Astrocyte (in vitro differentiated cells and primary cell): Measurements from ENCODE around the gene PBX1. TPM values are rescaled to one million over a fixed set of nuclear protein-coding genes. Genes with fewer than 3 reads are reported as not detected.

ENCODE experiments used
- DNase-seq: peaks from one replicate; pipeline ENCODE4 v3.0.0-alpha.2; 2010; ENCODE audit warnings: low read depth
- FAIRE-seq: peaks from 2 replicates; lab custom pipeline; 2011; peaks lifted over from hg19 to GRCh38; lab: Jason Lieb, UNC
- H2AFZ ChIP-seq: 2 replicates; pipeline ENCODE4 v1.6.0; 2012; ENCODE audit warnings: low read depth, low read length, inconsistent platforms
- H3K27ac ChIP-seq: 2 replicates; pipeline ENCODE4 v1.5.1; 2011; ENCODE audit warnings: low read depth, low read length, inconsistent platforms
- H3K27me3 ChIP-seq: 2 replicates; pipeline ENCODE4 v1.6.0; 2011; ENCODE audit warnings: low read length, inconsistent platforms; ENCODE audit not compliant: insufficient read depth
- H3K36me3 ChIP-seq: 2 replicates; pipeline ENCODE4 v1.5.1; 2011; ENCODE audit warnings: low read length, inconsistent platforms; ENCODE audit not compliant: insufficient read depth
- H3K4me1 ChIP-seq: 2 replicates; pipeline ENCODE4 v1.5.1; 2011; ENCODE audit warnings: low read length, inconsistent platforms; ENCODE audit not compliant: insufficient read depth
- H3K4me2 ChIP-seq: 2 replicates; pipeline ENCODE4 v1.6.0; 2012; ENCODE audit warnings: low read length, inconsistent platforms
- H3K4me3 ChIP-seq: 2 replicates; pipeline ENCODE4 v1.5.1; 2011; ENCODE audit warnings: low read depth, mild to moderate bottlenecking, low read length, inconsistent platforms; ENCODE audit not compliant: insufficient read depth
- H3K79me2 ChIP-seq: 2 replicates; pipeline ENCODE4 v1.6.0; 2012; ENCODE audit warnings: mild to moderate bottlenecking, low read length, inconsistent platforms; ENCODE audit not compliant: insufficient read depth
- H3K9ac ChIP-seq: 2 replicates; pipeline ENCODE4 v1.6.0; 2012; ENCODE audit warnings: mild to moderate bottlenecking, low read length, inconsistent platforms
- H3K9me3 ChIP-seq: 2 replicates; pipeline ENCODE4 v1.5.1; 2012; ENCODE audit warnings: low read depth, mild to moderate bottlenecking, low read length, inconsistent platforms; ENCODE audit not compliant: insufficient read depth
- H4K20me1 ChIP-seq: 2 replicates; pipeline ENCODE4 v1.6.0; 2012; ENCODE audit warnings: low read length, inconsistent platforms; ENCODE audit not compliant: insufficient read depth
- H3K27ac Mint-ChIP-seq: one replicate; pipeline ENCODE4 v1.8.0; 2021; ENCODE audit warnings: mild to moderate bottlenecking, mixed read lengths; ENCODE audit not compliant: unreplicated experiment
- H3K27me3 Mint-ChIP-seq: one replicate; pipeline ENCODE4 v1.8.0; 2021; ENCODE audit warnings: low read depth, mixed read lengths; ENCODE audit not compliant: unreplicated experiment
- H3K36me3 Mint-ChIP-seq: one replicate; pipeline ENCODE4 v1.8.0; 2021; ENCODE audit warnings: low read depth, mixed read lengths; ENCODE audit not compliant: unreplicated experiment
- H3K4me1 Mint-ChIP-seq: one replicate; pipeline ENCODE4 v1.8.0; 2021; ENCODE audit warnings: low read depth, mixed read lengths; ENCODE audit not compliant: unreplicated experiment
- H3K4me3 Mint-ChIP-seq: one replicate; pipeline ENCODE4 v1.8.0; 2021; ENCODE audit warnings: mild to moderate bottlenecking, moderate library complexity, mixed read lengths; ENCODE audit not compliant: unreplicated experiment
- H3K9me3 Mint-ChIP-seq: one replicate; pipeline ENCODE4 v1.8.0; 2021; ENCODE audit warnings: mild to moderate bottlenecking, mixed read lengths; ENCODE audit not compliant: unreplicated experiment
- EZH2 ChIP-seq: IDR thresholded peaks from 2 replicates; pipeline ENCODE4 v1.6.1; 2012; ENCODE audit warnings: mild to moderate bottlenecking, low read length, inconsistent platforms; ENCODE audit not compliant: insufficient read depth
- total RNA-seq: library from RNA; stranded (reverse); gene quantifications from 2 replicates; pipeline ENCODE4 v1.2.1, GENCODE V29; 2021
- TF ChIP-seq, protein P1 (sequence below): IDR thresholded peaks from 2 replicates; pipeline ENCODE4 v1.5.1; 2011; ENCODE audit warnings: low read depth, mild to moderate bottlenecking, inconsistent platforms, low read length, moderate library complexity; ENCODE audit not compliant: insufficient read depth

Gene PBX1
- total RNA-seq, 1 donor from 2014 or later: 37.2 TPM

DNA sequence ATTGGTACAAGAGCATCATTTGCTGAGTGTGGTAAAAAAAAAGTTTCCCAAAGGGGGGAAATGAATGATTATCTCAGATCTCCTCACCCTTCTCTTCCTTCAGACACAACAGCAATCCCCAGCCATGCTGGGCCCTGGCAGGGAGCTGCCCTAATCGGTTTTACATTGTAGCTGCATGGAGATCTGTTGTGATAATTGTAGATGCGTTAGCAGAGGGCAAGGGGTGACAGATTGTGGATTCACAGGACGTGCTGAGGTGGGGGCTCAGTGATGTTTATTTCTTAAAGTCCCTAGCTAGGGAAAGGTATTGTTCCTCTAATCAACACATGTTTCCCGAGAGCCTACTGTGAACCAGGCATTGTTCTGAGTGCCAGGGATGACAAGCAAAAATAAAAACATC, 304.1 kb downstream of the PBX1 start:
- H3K4me3 Mint-ChIP-seq: no peak overlapping the region
- peaks cover 4% of the 10 kb centered on the region for H3K4me1 Mint-ChIP-seq
- FAIRE-seq: no peak

DNA sequence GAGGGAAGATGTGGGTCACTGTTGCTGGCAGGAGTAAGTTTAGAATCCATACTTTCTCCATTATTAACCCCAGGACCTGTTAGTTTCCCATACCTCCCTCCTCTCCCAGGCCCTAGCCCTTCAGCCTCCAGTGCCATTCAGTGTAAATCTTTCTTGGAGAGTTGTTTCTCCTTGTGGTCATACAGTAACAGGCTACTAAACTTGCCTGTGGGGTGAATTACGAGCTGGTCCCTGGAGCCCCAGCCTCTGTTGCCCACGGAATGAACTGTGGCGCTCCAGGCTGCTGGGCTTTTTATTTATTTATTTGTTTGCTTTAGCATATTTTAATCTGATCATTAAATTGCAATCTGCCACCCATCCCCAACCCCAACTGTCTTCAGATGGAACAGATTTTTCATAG, 305.2 kb downstream of the PBX1 start:
- Histone ChIP-seq H3K79me2 (no peaks in the 10 kb centered on the region), H3K4me2 (no peak overlapping the region), H3K4me3 (no peak overlapping the region), H2AFZ (no peak overlapping the region), H4K20me1 (no peaks in the 10 kb centered on the region), H3K27me3 (no peaks in the 10 kb centered on the region), H3K9ac (no peak overlapping the region), H3K9me3 (no peaks in the 10 kb centered on the region), H3K36me3 (no peaks in the 10 kb centered on the region), H3K27ac (no peak overlapping the region), H3K4me1 (no peaks in the 10 kb centered on the region)
- peaks cover 2% of the 10 kb centered on the region for H3K9me3 Mint-ChIP-seq
- peaks cover 17% of the 10 kb centered on the region for H3K27me3 Mint-ChIP-seq
- H3K36me3 Mint-ChIP-seq: peaks cover 2% of the 10 kb centered on the region
- TF ChIP-seq, protein P1, sequence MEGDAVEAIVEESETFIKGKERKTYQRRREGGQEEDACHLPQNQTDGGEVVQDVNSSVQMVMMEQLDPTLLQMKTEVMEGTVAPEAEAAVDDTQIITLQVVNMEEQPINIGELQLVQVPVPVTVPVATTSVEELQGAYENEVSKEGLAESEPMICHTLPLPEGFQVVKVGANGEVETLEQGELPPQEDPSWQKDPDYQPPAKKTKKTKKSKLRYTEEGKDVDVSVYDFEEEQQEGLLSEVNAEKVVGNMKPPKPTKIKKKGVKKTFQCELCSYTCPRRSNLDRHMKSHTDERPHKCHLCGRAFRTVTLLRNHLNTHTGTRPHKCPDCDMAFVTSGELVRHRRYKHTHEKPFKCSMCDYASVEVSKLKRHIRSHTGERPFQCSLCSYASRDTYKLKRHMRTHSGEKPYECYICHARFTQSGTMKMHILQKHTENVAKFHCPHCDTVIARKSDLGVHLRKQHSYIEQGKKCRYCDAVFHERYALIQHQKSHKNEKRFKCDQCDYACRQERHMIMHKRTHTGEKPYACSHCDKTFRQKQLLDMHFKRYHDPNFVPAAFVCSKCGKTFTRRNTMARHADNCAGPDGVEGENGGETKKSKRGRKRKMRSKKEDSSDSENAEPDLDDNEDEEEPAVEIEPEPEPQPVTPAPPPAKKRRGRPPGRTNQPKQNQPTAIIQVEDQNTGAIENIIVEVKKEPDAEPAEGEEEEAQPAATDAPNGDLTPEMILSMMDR: no peak
- no peak for TF ChIP-seq EZH2
- no peak overlapping the region for H3K4me3 Mint-ChIP-seq
- no peak for DNase-seq
- no peak overlapping the region for H3K27ac Mint-ChIP-seq
- FAIRE-seq: no peak
- no peaks in the 10 kb centered on the region for H3K4me1 Mint-ChIP-seq

More for the DNA sequence above, 304.1 kb downstream of the PBX1 start:
- H3K36me3 ChIP-seq: no peaks in the 10 kb centered on the region
- H3K4me3 ChIP-seq: no peak overlapping the region
- H3K4me1 ChIP-seq: no peaks in the 10 kb centered on the region
- H3K79me2 ChIP-seq: no peaks in the 10 kb centered on the region
- H3K27ac ChIP-seq: no peak overlapping the region
- TF ChIP-seq, protein P1: no peak
- no peak for TF ChIP-seq EZH2
- Mint-ChIP-seq H3K9me3 (peaks cover 2% of the 10 kb centered on the region), H3K27me3 (peaks cover 14% of the 10 kb centered on the region), H3K27ac (no peak overlapping the region), H3K36me3 (peaks cover 2% of the 10 kb centered on the region)
- no peaks in the 10 kb centered on the region for H3K9me3 ChIP-seq
- H3K4me2 ChIP-seq: no peak overlapping the region
- no peak overlapping the region for H2AFZ ChIP-seq
- H4K20me1 ChIP-seq: no peaks in the 10 kb centered on the region
- no peak overlapping the region for H3K9ac ChIP-seq
- no peaks in the 10 kb centered on the region for H3K27me3 ChIP-seq
- DNase-seq: no peak

DNA sequence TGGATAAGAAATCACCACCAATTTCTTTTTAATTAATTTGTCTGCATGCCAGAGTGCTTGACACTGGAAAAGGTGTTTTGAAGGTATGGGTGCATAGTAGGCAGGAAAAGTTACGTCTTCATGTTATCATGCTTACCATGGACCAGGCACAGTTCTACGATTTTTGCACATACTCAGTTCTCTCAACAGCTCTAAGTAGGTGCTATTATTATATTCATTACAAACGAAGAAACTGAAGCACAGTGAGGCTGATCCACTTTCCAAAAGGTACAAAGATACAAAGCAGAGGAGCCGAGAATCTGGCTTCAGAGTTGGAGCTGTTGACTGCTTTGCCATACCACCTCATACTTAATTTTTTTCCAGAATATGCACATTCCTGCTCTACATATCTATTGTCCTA, 306.4 kb downstream of the PBX1 start:
- Histone ChIP-seq H3K4me1 (no peaks in the 10 kb centered on the region), H3K27me3 (no peaks in the 10 kb centered on the region), H3K36me3 (no peaks in the 10 kb centered on the region), H3K4me2 (no peak overlapping the region), H4K20me1 (no peaks in the 10 kb centered on the region), H3K9me3 (no peaks in the 10 kb centered on the region), H2AFZ (no peak overlapping the region), H3K9ac (no peak overlapping the region), H3K79me2 (no peaks in the 10 kb centered on the region), H3K4me3 (no peak overlapping the region), H3K27ac (no peak overlapping the region)
- TF ChIP-seq, protein P1: no peak
- no peak for TF ChIP-seq EZH2
- Mint-ChIP-seq H3K36me3 (peaks cover 2% of the 10 kb centered on the region), H3K27me3 (peaks cover 22% of the 10 kb centered on the region), H3K9me3 (peaks cover 2% of the 10 kb centered on the region), H3K27ac (no peak overlapping the region), H3K4me1 (no peaks in the 10 kb centered on the region), H3K4me3 (no peak overlapping the region)
- FAIRE-seq (no peak), DNase-seq (no peak)
